Activated CD4-positive, alpha-beta T cell treated with anti-CD3 and anti-CD28 coated beads, Interleukin-2, amount 50 U/mL, for 16 hours (primary cell): ENCODE data around the gene RADIL.
A peak's percentile ranks its signal among the peaks of the same experiment; 100 is the strongest.

Experiments used
- DNase-seq: peaks from one replicate; pipeline ENCODE4 v3.0.0-alpha.2; 2020

The RADIL gene

GRCh38 chr7:4774007-4774406 is 109.5 kb downstream of the RADIL start:
- DNase-seq, result no peak

- no peak for DNase-seq
Measured at GRCh38 chr7:4772306-4772705, 111.2 kb downstream of the RADIL start.

- no peak for DNase-seq
Measured at GRCh38 chr7:4771737-4772136, 111.8 kb downstream of the RADIL start.

GRCh38 chr7:4770886-4771285 is 112.6 kb downstream of the RADIL start:
- DNase-seq, result no peak

GRCh38 chr7:4769761-4770160 is 113.8 kb downstream of the RADIL start:
- no peak for DNase-seq

GRCh38 chr7:4768597-4769569 is 114.6 kb downstream of the RADIL start:
- no peak for DNase-seq

GRCh38 chr7:4766666-4767519 is 116.6 kb downstream of the RADIL start:
- DNase-seq, result no peak

GRCh38 chr7:4765776-4766490 is 117.6 kb downstream of the RADIL start:
- DNase-seq, result no peak

GRCh38 chr7:4764402-4765007 is 119.0 kb downstream of the RADIL start:
- DNase-seq, result no peak

- DNase-seq, result no peak
Measured at GRCh38 chr7:4763794-4764185, 119.7 kb downstream of the RADIL start.

- no peak for DNase-seq
Measured at GRCh38 chr7:4763091-4763793, 120.3 kb downstream of the RADIL start.

GRCh38 chr7:4762121-4763055 is 121.1 kb downstream of the RADIL start:
- DNase-seq, result no peak

- DNase-seq, result no peak
Measured at GRCh38 chr7:4760952-4761351, 122.6 kb downstream of the RADIL start.

GRCh38 chr7:4759211-4759610 is 124.3 kb downstream of the RADIL start:
- no peak for DNase-seq

GRCh38 chr7:4758791-4759190 is 124.7 kb downstream of the RADIL start:
- no peak for DNase-seq

- no peak for DNase-seq
Measured at GRCh38 chr7:4758111-4758510, 125.4 kb downstream of the RADIL start.

- DNase-seq, result no peak
Measured at GRCh38 chr7:4755045-4755444, 128.5 kb downstream of the RADIL start.

- no peak for DNase-seq
Measured at GRCh38 chr7:4754433-4755010, 129.0 kb downstream of the RADIL start.

- DNase-seq, result peak; percentile 77
Measured at GRCh38 chr7:4753598-4754432, 129.7 kb downstream of the RADIL start.
